Measurements from ENCODE around the gene LGALS3BP. TPM values are rescaled to one million over a fixed set of nuclear protein-coding genes. Genes with fewer than 3 reads are reported as not detected.

The LGALS3BP gene
- total and polyA plus RNA-seq, 2 of the 8 experiments (the other 6 are each of a cell fraction or from before 2014, with no cell fraction given): 56.1 to 61.6 TPM

- CTCF ChIA-PET (ENCODE audit: partially characterized antibody): interaction anchor here (0.8 to 8.0 kb wide), 7 partner anchors 10 to 37 kb away, joined by 3 to 56 read pairs (median 5); no protein-coding TSS in a partner anchor
- POLR2A ChIA-PET (ENCODE audit: partially characterized antibody): no interaction called here
Observed at GRCh38 chr17:79019261-79019631, 39.5 kb upstream of the LGALS3BP start.

More at GRCh38 chr17:79019261-79019631, 39.5 kb upstream of the LGALS3BP start:
- TF ChIP-seq CHD1 (IDR thresholded peaks at IDR 0.05; ENCODE audit: low read depth, low read length) (no peak), SRF (IDR thresholded peaks at IDR 0.05; ENCODE audit: low read depth, low read length) (no peak), SP1 (IDR thresholded peaks at IDR 0.05; ENCODE audit: low read depth, low read length) (no peak), SIRT6 (IDR thresholded peaks at IDR 0.05; ENCODE audit: low read length) (no peak), EP300 (IDR thresholded peaks at IDR 0.05; ENCODE audit: borderline replicate concordance in 1 of 2, low read depth in 2 of 2, low read length in 2 of 2) (no peak), HDAC6 (IDR thresholded peaks at IDR 0.05; ENCODE audit: low read depth, low read length) (no peak), NANOG (IDR thresholded peaks at IDR 0.05; ENCODE audit: insufficient read depth, low read depth, low read length, poor library complexity, severe bottlenecking) (no peak)
- Histone ChIP-seq H3K4me3 (ENCODE audit: extremely low read depth in 1 of 4, insufficient read depth in 2 of 4, low read depth in 3 of 4, low read length in 4 of 4) (no peak overlapping the region), H3K36me3 (ENCODE audit: control insufficient read depth in 2 of 4, insufficient read depth in 4 of 4, low read length in 3 of 4) (no peaks in the 10 kb centered on the region), H3K4me2 (ENCODE audit: insufficient read depth in 1 of 2, low read depth in 2 of 2, low read length in 2 of 2) (no peak overlapping the region), H3K4me1 (replicated peaks in 1 of 4; ENCODE audit: control insufficient read depth in 3 of 4, insufficient read depth in 4 of 4, low read length in 3 of 4) (peaks cover 0 to 7% (median 4%) of the 10 kb centered on the region in 4 experiments; a peak in 3 of 7 replicates), H3K4ac (replicated peaks; ENCODE audit: insufficient read length, low read depth, low read length) (no peak overlapping the region), H3K14ac (ENCODE audit: insufficient read length) (no peak overlapping the region), H3K9me3 (ENCODE audit: insufficient read depth in 2 of 2, low read depth in 1 of 2, low read length in 1 of 2) (peaks cover 12 to 15% of the 10 kb centered on the region in 2 experiments), H3K27me3 (replicated peaks in 1 of 4; ENCODE audit: control insufficient read depth in 3 of 4, extremely low read depth in 1 of 4, insufficient read depth in 3 of 4, low read length in 3 of 4) (peaks cover 14 to 44% (median 34%) of the 10 kb centered on the region in 4 experiments), H3K18ac (ENCODE audit: extremely low read depth, low read length) (no peak overlapping the region), H2BK12ac (ENCODE audit: low read depth, low read length) (no peak overlapping the region), H2BK120ac (replicated peaks; ENCODE audit: low read depth, low read length) (no peak overlapping the region), H2BK15ac (ENCODE audit: low read length) (no peak overlapping the region), H2BK20ac (ENCODE audit: low read length) (no peak overlapping the region), H3K27ac (ENCODE audit: low read depth, low read length) (no peak overlapping the region), H3K23ac (ENCODE audit: insufficient read length) (no peak overlapping the region), H4K20me1 (replicated peaks in 1 of 2; ENCODE audit: control insufficient read depth in 1 of 2, insufficient read depth in 2 of 2, low read length in 2 of 2) (no peaks in the 10 kb centered on the region), H4K5ac (ENCODE audit: insufficient read length, low read depth, low read length) (no peak overlapping the region), H3K56ac (replicated peaks; ENCODE audit: insufficient read length, low read depth, low read length) (no peak overlapping the region), H3K79me2 (ENCODE audit: control insufficient read depth in 1 of 2, insufficient read depth in 2 of 2, low read length in 2 of 2) (no peaks in the 10 kb centered on the region), H3K9ac (replicated peaks in 1 of 4; ENCODE audit: extremely low read depth in 1 of 4, low read depth in 3 of 4, low read length in 3 of 4) (no peak overlapping the region), H3K79me1 (ENCODE audit: low read depth, low read length) (no peaks in the 10 kb centered on the region), H2AFZ (ENCODE audit: low read length) (no peak overlapping the region), H2BK5ac (ENCODE audit: low read depth, low read length) (no peak overlapping the region), H2AK5ac (ENCODE audit: low read depth, low read length) (no peak overlapping the region), H4K8ac (ENCODE audit: extremely low read depth, insufficient read depth, low read length) (no peak overlapping the region), H4K91ac (replicated peaks; ENCODE audit: insufficient read length, low read length) (no peak overlapping the region), H3K23me2 (ENCODE audit: low read depth, low read length) (peaks cover 3% of the 10 kb centered on the region; the same call in 1 of the 2 replicates)
- no peak for DNase-seq (ENCODE audit: low read depth in 1 of 2, low spot score in 2 of 2)
- FAIRE-seq: no peak
- WGBS, 2 experiments (ENCODE audit: extremely low coverage in 1 of 2, insufficient coverage in 1 of 2, insufficient read length in 1 of 2, insufficient replicate concordance in 2 of 2, low coverage in 1 of 2, low lambda C conversion rate in 2 of 2, missing lambda C conversion rate in 1 of 2): 80% methylated on average over 2 of the region's 2 CpGs; no CpG with 5 or more reads in 1 of the 2 experiments

Measured in H1 (cell line).